HepG2 (cell line): Measurements from ENCODE around the gene IRF3. TPM values are rescaled to one million over a fixed set of nuclear protein-coding genes. Genes with fewer than 3 reads are reported as not detected.
A peak's percentile ranks its signal among the peaks of the same experiment; 100 is the strongest.

Experiments used
- ATAC-seq: fragments of 200-7000 bp; cut with Tn5 transposase; 3 replicates; pipeline ENCODE4 v1.9.1; 2020; ENCODE audit warnings: mild to moderate bottlenecking, moderate library complexity
- BruUV-seq: library from RNA; stranded (reverse); fragments of 400-500 nt; replicated peaks from 2 replicates; lab custom pipeline; 2021; lab: Mats Ljungman, UMichigan
- CTCF ChIA-PET: fragments of 300-600 bp; formaldehyde crosslinking; extraction: SDS; loops from one replicate; lab custom pipeline; 2021; ENCODE audit warnings: low total read pairs, inconsistent platforms, low intra/inter-chr PET ratio; lab: Yijun Ruan, JAX
- POLR2A ChIA-PET: fragments of 350-600 bp; sonication (Branson Sonifier 250); formaldehyde crosslinking; loops from one replicate; lab custom pipeline; 2020; ENCODE audit warnings: antibody characterized with exemption, inconsistent platforms; lab: Yijun Ruan, JAX
- DNase-seq: peaks from one replicate; pipeline ENCODE4 v3.0.0-alpha.2; 2015; ENCODE audit warnings: low spot score
- FAIRE-seq: peaks from 3 replicates; lab custom pipeline; 2011; peaks lifted over from hg19 to GRCh38; lab: Jason Lieb, UNC
- H2AFZ ChIP-seq: one replicate; pipeline ENCODE4 v1.6.1; 2011; ENCODE audit warnings: low read length, inconsistent platforms
- H3K27ac ChIP-seq: fragments of 300-600 bp; 3 replicates; pipeline ENCODE4 v1.8.0; 2011; ENCODE audit warnings: mixed run types, mild to moderate bottlenecking, mixed read lengths, low read length, inconsistent platforms; ENCODE audit not compliant: insufficient read depth; ENCODE audit errors: extremely low read length
- H3K27me3 ChIP-seq, 2 experiments: fragments of 200-600 bp in 1 of 2; 2 replicates in 1 of 2; 3 replicates in 1 of 2; pipeline versions ENCODE4 v1.6.0 to v1.8.0; 2011; ENCODE audit warnings: low read length in 2 of 2, mild to moderate bottlenecking in 2 of 2, moderate library complexity in 2 of 2, inconsistent platforms in 1 of 2; ENCODE audit not compliant: insufficient read depth in 2 of 2, control insufficient read depth in 1 of 2
- H3K36me3 ChIP-seq, 2 experiments: fragments of 200-600 bp in 1 of 2; replicated peaks in 1 of 2; 2 replicates in 1 of 2; 3 replicates in 1 of 2; pipeline versions ENCODE4 v1.5.1 to v1.8.0; 2011; ENCODE audit warnings: low read length in 2 of 2, inconsistent platforms in 1 of 2; ENCODE audit not compliant: insufficient read depth in 2 of 2, control insufficient read depth in 1 of 2
- H3K4me1 ChIP-seq: 2 replicates; pipeline ENCODE4 v1.5.1; 2012; ENCODE audit warnings: low read length, inconsistent platforms; ENCODE audit not compliant: insufficient read depth
- H3K4me2 ChIP-seq: 2 replicates; pipeline ENCODE4 v1.6.0; 2011; ENCODE audit warnings: low read depth, low read length, inconsistent platforms
- H3K4me3 ChIP-seq, 3 experiments: fragments of 200-600 bp in 1 of 3; sonication (generic), shearing (Covaris generic) in 1 of 3; replicated peaks in 1 of 3; 2 replicates each; pipeline ENCODE4 v1.5.1; 2011 to 2016; ENCODE audit warnings: low read length in 3 of 3, inconsistent platforms in 2 of 3, low read depth in 2 of 3, mild to moderate bottlenecking in 2 of 3, control low read depth in 1 of 3, mixed read lengths in 1 of 3; ENCODE audit not compliant: insufficient read depth in 1 of 3
- H3K79me2 ChIP-seq: one replicate; pipeline ENCODE4 v1.6.1; 2011; ENCODE audit warnings: low read length, inconsistent platforms; ENCODE audit not compliant: insufficient read depth
- H3K9ac ChIP-seq: 2 replicates; pipeline ENCODE4 v1.6.0; 2011; ENCODE audit warnings: mild to moderate bottlenecking, low read depth, low read length, inconsistent platforms; ENCODE audit not compliant: insufficient read depth
- H3K9me3 ChIP-seq: 2 replicates; pipeline ENCODE4 v1.5.1; 2012; ENCODE audit warnings: mild to moderate bottlenecking, low read length
- H4K20me1 ChIP-seq: 2 replicates; pipeline ENCODE4 v1.6.0; 2011; ENCODE audit warnings: inconsistent platforms, mild to moderate bottlenecking, low read length, moderate library complexity; ENCODE audit not compliant: insufficient read depth
- AGO2 ChIP-seq: fragments of 200-400 bp; formaldehyde crosslinking; optimal IDR thresholded peaks from 2 replicates; pipeline ENCODE3; 2017; ENCODE audit warnings: mild to moderate bottlenecking, low read depth, low read length, moderate library complexity
- NCOA1 ChIP-seq: sonication (generic); formaldehyde crosslinking; IDR thresholded peaks from 2 replicates; pipeline ENCODE4 v1.9.0; 2021; ENCODE audit warnings: missing genetic modification reagents
- RBFOX2 ChIP-seq: fragments of 200-400 bp; formaldehyde crosslinking; IDR thresholded peaks from 2 replicates; pipeline ENCODE4 v1.6.1; 2017; ENCODE audit warnings: low read depth, mild to moderate bottlenecking, low read length
- ZNF501 ChIP-seq: sonication (generic); formaldehyde crosslinking; IDR thresholded peaks from 2 replicates; pipeline ENCODE4 v1.5.1; 2020; ENCODE audit warnings: mild to moderate bottlenecking, moderate library complexity, missing genetic modification reagents
- ZNF619 ChIP-seq: sonication (generic); formaldehyde crosslinking; IDR thresholded peaks from 2 replicates; pipeline ENCODE4 v1.4.0; 2020; ENCODE audit warnings: mild to moderate bottlenecking, missing genetic modification reagents
- WGBS: methylation state at CpG from one replicate; pipeline ENCODE4 v1.1.6; 2017; ENCODE audit warnings: low lambda C conversion rate; 5-methylcytosine and 5-hydroxymethylcytosine counted together
- in situ Hi-C: cut with HindIII; loops from 2 replicates; pipeline ENCODE4 v1.10.0; 2017; ENCODE audit warnings: low pct_unique_long_range_greater_than_20kb; ENCODE audit not compliant: extremely low pct_ligation_motif_present
- intact Hi-C: fragments of 100-400 bp; cut with micrococcal nuclease; formaldehyde crosslinking; loops from one replicate; pipeline ENCODE4 v1.10.0; 2022; ENCODE audit not compliant: unreplicated experiment
- polyA plus RNA-seq, 8 experiments: library from polyadenylated mRNA; depleted of rRNA in 3 of 8; stranded (reverse) in 7 of 8; unstranded in 1 of 8; fragments of >200 nt; fragmentation: Illumina TruSeq in 4 of 8; extraction: Trizol in 4 of 8; gene quantifications; 2 replicates each; pipeline versions ENCODE4 v1.2.1 to v1.2.3, GENCODE V29; 2011 to 2016; ENCODE audit warnings: low read depth in 4 of 8, missing spikeins in 1 of 8, mixed read lengths in 1 of 8; ENCODE audit not compliant: insufficient read depth in 1 of 8
- total RNA-seq, 5 experiments: library from RNA; depleted of rRNA; stranded (reverse); fragments of >200 nt; fragmentation: Illumina TruSeq; extraction: Trizol; gene quantifications; 2 replicates each; pipeline ENCODE4 v1.2.3, GENCODE V29; 2016; ENCODE audit warnings: low read depth in 1 of 5
- TF ChIP-seq, protein P1 (sequence below): sonication (generic); formaldehyde crosslinking; IDR thresholded peaks from 2 replicates; pipeline ENCODE4 v1.4.0; 2020; ENCODE audit warnings: missing genetic modification reagents
- TF ChIP-seq, protein P2 (sequence below): sonication (generic); formaldehyde crosslinking; IDR thresholded peaks from 2 replicates; pipeline ENCODE4 v1.5.0; 2020; ENCODE audit warnings: mild to moderate bottlenecking, missing genetic modification reagents, borderline replicate concordance
- TF ChIP-seq, protein P3 (sequence below): IDR thresholded peaks from 2 replicates; pipeline ENCODE4 v1.6.1; 2018; ENCODE audit warnings: missing genetic modification reagents
- TF ChIP-seq, protein P4 (sequence below): sonication (generic); formaldehyde crosslinking; IDR thresholded peaks from 2 replicates; pipeline ENCODE4 v1.4.0; 2020; ENCODE audit warnings: missing genetic modification reagents, borderline replicate concordance

Gene IRF3
- total and polyA plus RNA-seq, 2 of the 13 experiments (the other 11 are each of a cell fraction or from before 2014, with no cell fraction given): 61.9 to 65.5 TPM

DNA sequence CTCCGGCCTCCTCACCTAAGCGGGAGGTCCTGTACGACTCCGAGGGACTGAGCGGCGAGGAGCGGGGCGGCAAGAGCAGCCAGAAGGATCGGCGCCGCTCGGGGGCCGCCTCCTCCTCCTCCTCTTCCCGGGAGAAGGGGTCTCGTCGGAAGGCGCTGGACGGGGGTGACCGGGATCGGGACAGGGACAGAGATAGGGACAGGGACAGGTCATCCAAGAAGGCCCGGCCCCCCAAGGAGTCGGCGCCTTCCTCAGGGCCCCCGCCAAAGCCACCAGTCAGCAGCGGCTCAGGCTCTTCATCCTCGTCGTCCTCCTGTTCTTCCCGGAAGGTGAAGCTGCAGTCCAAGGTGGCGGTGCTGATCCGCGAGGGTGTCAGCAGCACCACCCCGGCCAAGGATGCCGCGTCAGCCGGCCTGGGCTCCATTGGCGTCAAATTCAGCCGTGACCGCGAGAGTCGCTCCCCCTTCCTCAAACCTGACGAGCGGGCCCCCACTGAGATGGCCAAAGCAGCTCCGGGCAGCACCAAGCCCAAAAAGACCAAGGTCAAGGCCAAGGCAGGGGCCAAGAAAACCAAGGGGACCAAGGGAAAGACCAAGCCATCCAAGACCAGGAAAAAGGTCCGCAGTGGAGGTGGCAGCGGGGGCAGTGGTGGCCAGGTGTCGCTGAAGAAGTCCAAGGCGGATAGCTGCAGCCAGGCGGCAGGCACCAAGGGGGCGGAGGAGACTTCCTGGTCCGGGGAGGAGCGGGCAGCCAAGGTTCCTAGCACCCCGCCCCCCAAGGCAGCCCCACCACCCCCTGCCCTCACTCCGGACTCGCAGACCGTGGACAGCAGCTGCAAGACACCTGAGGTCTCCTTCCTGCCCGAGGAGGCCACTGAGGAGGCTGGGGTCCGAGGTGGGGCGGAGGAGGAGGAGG lies 12.8 kb downstream of the IRF3 start:
- Histone ChIP-seq H3K79me2 (no peaks in the 10 kb centered on the region), H3K27me3 (no peaks in the 10 kb centered on the region), H3K27ac (no peak overlapping the region), H4K20me1 (no peaks in the 10 kb centered on the region), H3K4me2 (no peak overlapping the region), H3K9ac (no peak overlapping the region), H3K36me3 (peaks cover 29 to 52% of the 10 kb centered on the region in 2 experiments; a peak in 4 of 5 replicates), H3K4me3 (no peak overlapping the region), H3K4me1 (peaks cover 15% of the 10 kb centered on the region), H3K9me3 (no peaks in the 10 kb centered on the region), H2AFZ (no peak overlapping the region)
- in situ Hi-C loops: no loop called here
- FAIRE-seq (no peak), ATAC-seq (no peak), DNase-seq (no peak)
- BruUV-seq: no TSS peak
- intact Hi-C loops: no loop called here
- ChIA-PET POLR2A (interaction anchor here (1.0 to 1.7 kb wide), 2 partner anchors 11 kb away, joined by 3 to 7 read pairs; partner anchors contain the start of gene SCAF1), CTCF (no interaction called here)
- peak; percentile 75 for TF ChIP-seq AGO2
- peak; percentile 39; the same call in 1 of the 2 replicates for TF ChIP-seq RBFOX2
- TF ChIP-seq, protein P1, sequence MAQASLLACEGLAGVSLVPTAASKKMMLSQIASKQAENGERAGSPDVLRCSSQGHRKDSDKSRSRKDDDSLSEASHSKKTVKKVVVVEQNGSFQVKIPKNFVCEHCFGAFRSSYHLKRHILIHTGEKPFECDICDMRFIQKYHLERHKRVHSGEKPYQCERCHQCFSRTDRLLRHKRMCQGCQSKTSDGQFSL (CRISPR knock-in tag): no peak
- 98% methylated on average over 42 of the region's 58 CpGs for WGBS

DNA sequence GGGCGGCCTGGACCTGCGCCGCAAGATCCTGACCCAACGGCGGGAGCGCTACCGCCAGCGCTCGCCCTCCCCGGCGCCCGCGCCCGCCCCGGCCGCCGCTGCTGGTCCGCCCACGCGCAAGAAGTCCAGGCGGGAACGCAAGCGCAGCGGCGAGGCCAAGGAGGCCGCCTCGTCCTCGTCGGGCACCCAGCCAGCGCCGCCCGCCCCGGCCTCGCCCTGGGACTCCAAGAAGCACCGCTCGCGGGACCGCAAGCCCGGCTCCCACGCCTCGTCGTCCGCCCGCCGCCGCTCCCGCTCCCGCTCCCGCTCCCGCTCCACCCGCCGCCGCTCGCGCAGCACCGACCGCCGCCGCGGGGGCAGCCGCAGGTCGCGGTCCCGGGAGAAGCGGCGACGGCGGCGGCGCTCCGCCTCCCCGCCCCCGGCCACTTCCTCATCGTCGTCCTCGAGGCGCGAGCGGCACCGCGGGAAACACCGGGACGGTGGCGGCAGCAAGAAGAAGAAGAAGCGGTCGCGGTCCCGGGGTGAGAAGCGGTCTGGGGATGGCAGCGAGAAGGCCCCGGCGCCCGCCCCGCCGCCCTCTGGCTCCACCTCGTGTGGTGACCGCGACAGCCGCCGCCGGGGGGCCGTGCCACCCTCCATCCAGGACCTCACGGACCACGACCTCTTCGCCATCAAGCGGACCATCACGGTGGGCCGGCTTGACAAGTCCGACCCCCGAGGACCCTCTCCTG lies 13.7 kb downstream of the IRF3 start:
- Histone ChIP-seq H3K4me3 (no peak overlapping the region), H3K9me3 (no peaks in the 10 kb centered on the region), H3K36me3 (peaks cover 32 to 47% of the 10 kb centered on the region in 2 experiments; a peak in 4 of 5 replicates), H3K4me1 (peaks cover 15% of the 10 kb centered on the region), H3K27ac (no peak overlapping the region), H3K9ac (no peak overlapping the region), H3K79me2 (no peaks in the 10 kb centered on the region), H4K20me1 (no peaks in the 10 kb centered on the region), H3K27me3 (no peaks in the 10 kb centered on the region), H3K4me2 (no peak overlapping the region), H2AFZ (no peak overlapping the region)
- intact Hi-C loops (no loop called here), in situ Hi-C loops (no loop called here)
- ChIA-PET POLR2A (no interaction called here), CTCF (no interaction called here)
- DNase-seq (no peak), ATAC-seq (no peak), FAIRE-seq (no peak)
- no TSS peak for BruUV-seq
- TF ChIP-seq, protein P2, sequence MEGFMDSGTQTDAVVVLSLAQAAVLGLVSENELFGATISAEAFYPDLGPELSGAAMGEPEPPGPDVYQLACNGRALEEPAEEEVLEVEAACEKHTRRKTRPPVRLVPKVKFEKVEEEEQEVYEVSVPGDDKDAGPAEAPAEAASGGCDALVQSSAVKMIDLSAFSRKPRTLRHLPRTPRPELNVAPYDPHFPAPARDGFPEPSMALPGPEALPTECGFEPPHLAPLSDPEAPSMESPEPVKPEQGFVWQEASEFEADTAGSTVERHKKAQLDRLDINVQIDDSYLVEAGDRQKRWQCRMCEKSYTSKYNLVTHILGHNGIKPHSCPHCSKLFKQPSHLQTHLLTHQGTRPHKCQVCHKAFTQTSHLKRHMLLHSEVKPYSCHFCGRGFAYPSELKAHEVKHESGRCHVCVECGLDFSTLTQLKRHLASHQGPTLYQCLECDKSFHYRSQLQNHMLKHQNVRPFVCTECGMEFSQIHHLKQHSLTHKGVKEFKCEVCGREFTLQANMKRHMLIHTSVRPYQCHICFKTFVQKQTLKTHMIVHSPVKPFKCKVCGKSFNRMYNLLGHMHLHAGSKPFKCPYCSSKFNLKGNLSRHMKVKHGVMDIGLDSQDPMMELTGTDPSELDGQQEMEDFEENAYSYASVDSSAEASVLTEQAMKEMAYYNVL (CRISPR knock-in tag): no peak
- TF ChIP-seq, protein P3, sequence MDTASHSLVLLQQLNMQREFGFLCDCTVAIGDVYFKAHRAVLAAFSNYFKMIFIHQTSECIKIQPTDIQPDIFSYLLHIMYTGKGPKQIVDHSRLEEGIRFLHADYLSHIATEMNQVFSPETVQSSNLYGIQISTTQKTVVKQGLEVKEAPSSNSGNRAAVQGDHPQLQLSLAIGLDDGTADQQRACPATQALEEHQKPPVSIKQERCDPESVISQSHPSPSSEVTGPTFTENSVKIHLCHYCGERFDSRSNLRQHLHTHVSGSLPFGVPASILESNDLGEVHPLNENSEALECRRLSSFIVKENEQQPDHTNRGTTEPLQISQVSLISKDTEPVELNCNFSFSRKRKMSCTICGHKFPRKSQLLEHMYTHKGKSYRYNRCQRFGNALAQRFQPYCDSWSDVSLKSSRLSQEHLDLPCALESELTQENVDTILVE (CRISPR knock-in tag): no peak
- TF ChIP-seq, protein P4, sequence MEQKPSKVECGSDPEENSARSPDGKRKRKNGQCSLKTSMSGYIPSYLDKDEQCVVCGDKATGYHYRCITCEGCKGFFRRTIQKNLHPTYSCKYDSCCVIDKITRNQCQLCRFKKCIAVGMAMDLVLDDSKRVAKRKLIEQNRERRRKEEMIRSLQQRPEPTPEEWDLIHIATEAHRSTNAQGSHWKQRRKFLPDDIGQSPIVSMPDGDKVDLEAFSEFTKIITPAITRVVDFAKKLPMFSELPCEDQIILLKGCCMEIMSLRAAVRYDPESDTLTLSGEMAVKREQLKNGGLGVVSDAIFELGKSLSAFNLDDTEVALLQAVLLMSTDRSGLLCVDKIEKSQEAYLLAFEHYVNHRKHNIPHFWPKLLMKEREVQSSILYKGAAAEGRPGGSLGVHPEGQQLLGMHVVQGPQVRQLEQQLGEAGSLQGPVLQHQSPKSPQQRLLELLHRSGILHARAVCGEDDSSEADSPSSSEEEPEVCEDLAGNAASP: no peak
- no peak for TF ChIP-seq ZNF619 (CRISPR knock-in tag)
- no peak for TF ChIP-seq NCOA1
- no peak for TF ChIP-seq ZNF501 (CRISPR knock-in tag)
- WGBS: 98% methylated on average over 104 of the region's 110 CpGs
